HCT116 (cell line): Measurements from ENCODE around the gene SEMA4D. TPM values are rescaled to one million over a fixed set of nuclear protein-coding genes. Genes with fewer than 3 reads are reported as not detected.

Experiments
- ATAC-seq: fragments of 200-7000 bp; cut with Tn5 transposase; 2 replicates; pipeline ENCODE4 v1.9.1; 2020; ENCODE audit warnings: mild to moderate bottlenecking, moderate library complexity
- BruUV-seq: library from RNA; stranded (reverse); fragments of 400-500 nt; replicated peaks from 2 replicates; lab custom pipeline; 2021; lab: Mats Ljungman, UMichigan
- CTCF ChIA-PET: fragments of 300-600 bp; sonication (Branson Sonifier 250); formaldehyde crosslinking; loops from one replicate; lab custom pipeline; 2021; ENCODE audit warnings: antibody characterized with exemption; lab: Charles Lee
- POLR2A ChIA-PET: fragments of 300-600, 350-600 bp; sonication (Branson Sonifier 250); formaldehyde crosslinking; loops from one replicate; lab custom pipeline; 2021; ENCODE audit warnings: antibody characterized with exemption; lab: Charles Lee
- RAD21 ChIA-PET, 2 experiments: fragments of 300-600 bp; sonication (Branson Sonifier 250); formaldehyde crosslinking; loops; one replicate each; lab custom pipeline; 2023; ENCODE audit warnings: low total read pairs in 2 of 2; ENCODE audit not compliant: uncharacterized antibody in 2 of 2, unreplicated experiment in 2 of 2, low non-redundant PET in 1 of 2; lab: Charles Lee
- DNase-seq: peaks from one replicate; pipeline ENCODE4 v3.0.0-alpha.2; 2010; ENCODE audit warnings: low read depth, low spot score
- H2AFZ ChIP-seq: fragments of 200-600 bp; shearing (Covaris generic), sonication (generic); 2 replicates; pipeline ENCODE4 v1.6.1; 2017; ENCODE audit warnings: low read depth, mixed run types, mixed read lengths, antibody characterized with exemption, low read length; ENCODE audit not compliant: poor library complexity, severe bottlenecking
- H3K27ac ChIP-seq: 2 replicates; pipeline ENCODE4 v1.5.1; 2012; ENCODE audit warnings: low read depth, low read length
- H3K27me3 ChIP-seq: fragments of 200-600 bp; sonication (generic); 2 replicates; pipeline ENCODE4 v1.6.1; 2016; ENCODE audit warnings: mixed run types, low read length, mixed read lengths; ENCODE audit not compliant: insufficient read depth
- H3K36me3 ChIP-seq, 2 experiments: fragments of 200-500 bp in 1 of 2; fragments of 200-600 bp in 1 of 2; sonication (Bioruptor generic) in 1 of 2; sonication (generic) in 1 of 2; 2 replicates each; pipeline versions ENCODE4 v1.5.1 to v1.6.1; 2014 to 2016; ENCODE audit warnings: low read length in 2 of 2, inconsistent platforms in 1 of 2, mixed read lengths in 1 of 2, mixed run types in 1 of 2; ENCODE audit not compliant: insufficient read depth in 2 of 2, control insufficient read depth in 1 of 2
- H3K4me1 ChIP-seq, 2 experiments: fragments of 200-600 bp in 1 of 2; sonication (generic) in 1 of 2; 2 replicates each; pipeline versions ENCODE4 v1.5.1 to v1.6.1; 2012 to 2017; ENCODE audit warnings: low read length in 2 of 2, inconsistent platforms in 1 of 2, mild to moderate bottlenecking in 1 of 2, mixed read lengths in 1 of 2, mixed run types in 1 of 2, moderate library complexity in 1 of 2; ENCODE audit not compliant: insufficient read depth in 2 of 2, control insufficient read depth in 1 of 2
- H3K4me2 ChIP-seq: fragments of 200-600 bp; sonication (generic); 2 replicates; pipeline ENCODE4 v1.6.1; 2017; ENCODE audit warnings: mixed run types, low read length, mixed read lengths
- H3K4me3 ChIP-seq, 2 experiments: fragments of 200-600 bp in 1 of 2; sonication (generic) in 1 of 2; replicated peaks in 1 of 2; 2 replicates each; pipeline ENCODE4 v1.5.1; 2011 to 2016; ENCODE audit warnings: low read length in 2 of 2, control low read depth in 1 of 2, low read depth in 1 of 2, mild to moderate bottlenecking in 1 of 2, mixed read lengths in 1 of 2, mixed run types in 1 of 2
- H3K79me2 ChIP-seq: fragments of 200-600 bp; sonication (generic); 2 replicates; pipeline ENCODE4 v1.6.1; 2017; ENCODE audit warnings: mild to moderate bottlenecking, mixed run types, low read length, moderate library complexity, mixed read lengths; ENCODE audit not compliant: insufficient read depth
- H3K9ac ChIP-seq: fragments of 200-600 bp; sonication (generic); 2 replicates; pipeline ENCODE4 v1.6.1; 2016; ENCODE audit warnings: low read length, mixed read lengths
- H3K9me2 ChIP-seq: fragments of 200-600 bp; sonication (generic), shearing (Covaris generic); 2 replicates; pipeline ENCODE4 v1.6.1; 2017; ENCODE audit warnings: mixed run types, mild to moderate bottlenecking, moderate library complexity; ENCODE audit not compliant: insufficient read depth
- H3K9me3 ChIP-seq, 2 experiments: fragments of 200-500 bp in 1 of 2; fragments of 200-600 bp in 1 of 2; sonication (Bioruptor generic) in 1 of 2; sonication (generic) in 1 of 2; 2 replicates each; pipeline ENCODE4 v1.6.1; 2014 to 2017; ENCODE audit warnings: low read length in 2 of 2, mixed read lengths in 2 of 2, inconsistent platforms in 1 of 2, low read depth in 1 of 2, mild to moderate bottlenecking in 1 of 2, mixed run types in 1 of 2, moderate library complexity in 1 of 2; ENCODE audit not compliant: control insufficient read depth in 1 of 2, insufficient read depth in 1 of 2
- H4K20me1 ChIP-seq: fragments of 200-600 bp; sonication (generic), shearing (Covaris generic); 2 replicates; pipeline ENCODE4 v1.6.1; 2017; ENCODE audit warnings: mixed run types, mild to moderate bottlenecking, moderate library complexity; ENCODE audit not compliant: insufficient read depth
- ATF3 ChIP-seq: IDR thresholded peaks from 2 replicates; pipeline ENCODE4 v1.6.1; 2012
- FOSL1 ChIP-seq: IDR thresholded peaks from 2 replicates; pipeline ENCODE4 v1.6.1; 2012; ENCODE audit warnings: low read depth
- POLR2AphosphoS5 ChIP-seq: IDR thresholded peaks from 2 replicates; pipeline ENCODE4 v1.6.1; 2011; ENCODE audit warnings: mild to moderate bottlenecking, low read depth, low read length, moderate library complexity
- RAD21 ChIP-seq: IDR thresholded peaks from 2 replicates; pipeline ENCODE4 v1.6.1; 2012; ENCODE audit warnings: low read depth, mild to moderate bottlenecking
- SIN3A ChIP-seq: IDR thresholded peaks from 2 replicates; pipeline ENCODE4 v1.6.1; 2012; ENCODE audit warnings: low read depth
- TCF7L2 ChIP-seq: IDR thresholded peaks from 2 replicates; pipeline ENCODE4 v1.7.0; 2011; ENCODE audit warnings: borderline replicate concordance, inconsistent platforms; ENCODE audit not compliant: insufficient read depth, insufficient read length; ENCODE audit errors: extremely low read depth
- ZBTB33 ChIP-seq: IDR thresholded peaks from 2 replicates; pipeline ENCODE4 v1.6.1; 2011; ENCODE audit warnings: mild to moderate bottlenecking, low read length, moderate library complexity; ENCODE audit not compliant: insufficient replicate concordance; ENCODE audit errors: extremely low read depth
- intact Hi-C: fragments of 100-400 bp; cut with micrococcal nuclease; formaldehyde crosslinking; loops from 2 replicates; pipeline ENCODE4 v1.10.0; 2022
- total RNA-seq: library from RNA; stranded (reverse); gene quantifications from one replicate; pipeline ENCODE4 v1.2.1, GENCODE V29; 2021; ENCODE audit not compliant: unreplicated experiment

Gene SEMA4D
- total RNA-seq, 1 experiment from 2014 or later = 32.0 TPM

GRCh38 chr9:89340332-89340731 is 157.6 kb downstream of the SEMA4D start (continued):
- TF ChIP-seq ZBTB33 (no peak), RAD21 (no peak), TCF7L2 (no peak), FOSL1 (no peak), SIN3A (no peak)
- TF ChIP-seq, all 23 proteins: peak for 0

GRCh38 chr9:89339807-89340206 is 158.1 kb downstream of the SEMA4D start:
- Histone ChIP-seq H3K27me3 (no peaks in the 10 kb centered on the region), H3K9me2 (no peaks in the 10 kb centered on the region), H3K36me3 (peaks cover 14 to 40% of the 10 kb centered on the region in 2 experiments), H3K79me2 (no peaks in the 10 kb centered on the region), H3K4me2 (no peak overlapping the region), H3K27ac (no peak overlapping the region), H3K4me3 (no peak overlapping the region), H3K9me3 (no peaks in the 10 kb centered on the region), H3K4me1 (no peaks in the 10 kb centered on the region), H4K20me1 (no peaks in the 10 kb centered on the region), H3K9ac (no peak overlapping the region), H2AFZ (no peak overlapping the region)
- ChIA-PET POLR2A (no interaction called here), CTCF (no interaction called here), RAD21 (no interaction called here)
- no TSS peak for BruUV-seq
- TF ChIP-seq SIN3A (no peak), POLR2AphosphoS5 (no peak), ATF3 (no peak), TCF7L2 (no peak)
- intact Hi-C loops = no loop called here
- DNase-seq (no peak), ATAC-seq (no peak)
